ENCODE data around the gene WWOX. TPM values are rescaled to one million over a fixed set of nuclear protein-coding genes. Genes with fewer than 3 reads are reported as not detected.
A peak's percentile ranks its signal among the peaks of the same experiment; 100 is the strongest.

WWOX gene
- total RNA-seq, 6 experiments from 2014 or later = 13.0 to 24.3 (median 16.5) TPM

- ATAC-seq = peak in 2 of 4 donors; percentile 5 to 30
- TF ChIP-seq CTCF (IDR thresholded peaks at IDR 0.05) (no peak), POLR2A (IDR thresholded peaks at IDR 0.05) (no peak)
- intact Hi-C loops (cut with DNase I) = loop anchor here (10.0 kb wide), 1 partner anchor 257 kb away; no protein-coding TSS in a partner anchor
Observed at GRCh38 chr16:78762222-78762621, 662.8 kb downstream of the WWOX start.

DNA sequence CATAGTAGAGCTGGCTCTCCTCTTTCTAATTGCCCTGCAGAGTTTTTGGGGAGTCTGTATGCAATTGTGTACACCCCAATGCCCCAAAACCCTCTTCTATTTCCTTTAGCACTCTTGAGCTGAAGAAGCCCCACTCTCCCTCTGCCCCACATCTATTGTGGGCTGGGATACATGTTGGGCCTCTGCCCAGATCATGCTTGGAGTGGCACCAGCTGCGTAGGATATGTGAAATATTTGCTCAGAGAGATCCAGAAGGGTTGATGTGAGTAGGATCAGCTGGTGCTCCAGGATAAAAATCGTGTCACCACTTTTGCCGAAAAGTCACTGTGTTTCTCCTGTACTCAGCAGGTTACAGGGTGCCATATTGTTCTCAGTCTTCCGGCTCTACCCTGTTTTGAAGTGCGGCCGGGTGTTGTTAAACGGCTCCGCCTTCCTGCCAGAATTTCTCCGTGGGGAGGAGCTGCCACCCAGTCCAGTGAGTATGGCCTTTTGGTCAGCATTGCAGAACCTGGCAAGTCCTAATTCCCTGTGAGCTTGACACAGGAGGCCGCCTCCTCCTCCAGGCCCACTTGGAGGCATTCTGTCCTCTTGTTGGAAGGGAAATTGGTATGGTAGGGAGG lies 664.5 kb downstream of the WWOX start:
- intact Hi-C loops (cut with DNase I) = loop anchor here (10.0 kb wide), 1 partner anchor 259 kb away; no protein-coding TSS in a partner anchor
- 34% methylated on average over 7 of the region's 10 CpGs for WGBS (ENCODE audit: insufficient coverage, low coverage, low lambda C conversion rate, missing lambda C conversion rate)
- peak; percentile 45 to 76 (median 69) for DNase-seq
- Histone ChIP-seq H3K27ac (peak overlapping the region; percentile 33 to 67 (median 57)), H3K4me3 (no peak overlapping the region), H3K9me3 (no peaks in the 10 kb centered on the region), H3K36me3 (no peaks in the 10 kb centered on the region), H3K27me3 (no peaks in the 10 kb centered on the region), H3K4me1 (peaks cover 0 to 5% (median 0%) of the 10 kb centered on the region in 4 donors)
- ATAC-seq = peak; percentile 85 to 88 (median 86)
- TF ChIP-seq POLR2A (IDR thresholded peaks at IDR 0.05) = no peak
- no peak for TF ChIP-seq CTCF (IDR thresholded peaks at IDR 0.05)

More at GRCh38 chr16:78762222-78762621, 662.8 kb downstream of the WWOX start:
- H3K27me3 ChIP-seq = no peaks in the 10 kb centered on the region
- H3K36me3 ChIP-seq = no peaks in the 10 kb centered on the region
- H3K4me3 ChIP-seq = no peak overlapping the region
- H3K4me1 ChIP-seq = peaks cover 0 to 5% (median 0%) of the 10 kb centered on the region in 4 donors
- H3K9me3 ChIP-seq = no peaks in the 10 kb centered on the region
- H3K27ac ChIP-seq = no peak overlapping the region
- no peak for DNase-seq
- 40% methylated on average over 1 of the region's 6 CpGs for WGBS (ENCODE audit: insufficient coverage, low coverage, low lambda C conversion rate, missing lambda C conversion rate)

GRCh38 chr16:78764478-78764877 lies 665.0 kb downstream of the WWOX start:
- no peak for ATAC-seq
- 77% methylated on average over 4 of the region's 4 CpGs for WGBS (ENCODE audit: insufficient coverage, low coverage, low lambda C conversion rate, missing lambda C conversion rate)
- H3K4me3 ChIP-seq = no peak overlapping the region
- no peaks in the 10 kb centered on the region for H3K36me3 ChIP-seq
- H3K27ac ChIP-seq = peak overlapping the region; percentile 33 to 67 (median 57)
- DNase-seq = no peak
- TF ChIP-seq POLR2A (IDR thresholded peaks at IDR 0.05) (no peak), CTCF (IDR thresholded peaks at IDR 0.05) (no peak)
- H3K27me3 ChIP-seq = no peaks in the 10 kb centered on the region
- no peaks in the 10 kb centered on the region for H3K9me3 ChIP-seq
- intact Hi-C loops (cut with DNase I) = loop anchor here (10.0 kb wide), 1 partner anchor 260 kb away; no protein-coding TSS in a partner anchor
- peaks cover 0 to 5% (median 0%) of the 10 kb centered on the region in 4 donors for H3K4me1 ChIP-seq

DNA sequence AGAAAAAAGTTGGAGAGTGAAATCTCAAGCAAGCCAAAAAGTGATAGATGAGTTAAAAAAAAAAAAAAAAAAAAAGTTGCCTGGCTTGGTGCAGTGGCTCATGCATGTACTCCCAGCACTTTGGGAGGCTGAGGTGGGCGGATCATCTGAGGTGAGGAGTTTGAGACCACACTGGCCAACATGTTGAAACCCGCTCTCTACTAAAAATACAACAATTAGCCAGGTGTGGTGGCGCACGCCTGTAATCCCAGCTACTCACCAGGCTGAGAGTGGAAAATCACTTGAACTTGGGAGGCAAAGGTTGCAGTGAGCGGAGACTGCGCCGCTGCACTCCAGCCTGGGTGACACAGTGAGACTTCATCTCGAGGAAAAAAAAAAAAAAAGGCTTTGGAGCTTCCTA lies 668.8 kb downstream of the WWOX start:
- Histone ChIP-seq H3K9me3 (no peaks in the 10 kb centered on the region), H3K27me3 (no peaks in the 10 kb centered on the region), H3K4me1 (peaks cover 0 to 15% (median 4%) of the 10 kb centered on the region in 4 donors), H3K27ac (no peak overlapping the region), H3K4me3 (no peak overlapping the region), H3K36me3 (no peaks in the 10 kb centered on the region)
- intact Hi-C loops (cut with DNase I) = loop anchor here (10.0 kb wide), 1 partner anchor 263 kb away; no protein-coding TSS in a partner anchor
- WGBS (ENCODE audit: insufficient coverage, low coverage, low lambda C conversion rate, missing lambda C conversion rate) = 94% methylated on average over 5 of the region's 8 CpGs
- ATAC-seq (no peak), DNase-seq (no peak)
- TF ChIP-seq POLR2A (IDR thresholded peaks at IDR 0.05) (no peak), CTCF (IDR thresholded peaks at IDR 0.05) (no peak)

All from right lobe of liver (tissue), 6 donors.